ENCODE data around the gene AUTS2. TPM values are rescaled to one million over a fixed set of nuclear protein-coding genes. Genes with fewer than 3 reads are reported as not detected.

The AUTS2 gene
- total RNA-seq, 1 experiment from 2014 or later, result 50.0 TPM

- TF ChIP-seq CBFB (CRISPR knock-in tag; IDR thresholded peaks at IDR 0.05; ENCODE audit: low read depth) (no peak), CREM (CRISPR knock-in tag; IDR thresholded peaks at IDR 0.05) (no peak), ZBTB21 (CRISPR knock-in tag; IDR thresholded peaks at IDR 0.05; ENCODE audit: borderline replicate concordance) (no peak), ZNF396 (CRISPR knock-in tag; IDR thresholded peaks at IDR 0.05; ENCODE audit: borderline replicate concordance) (no peak), ZNF425 (CRISPR knock-in tag; conservative IDR thresholded peaks at IDR 0.05) (no peak), GTF2I (CRISPR knock-in tag; conservative IDR thresholded peaks at IDR 0.05) (no peak), SP1 (CRISPR knock-in tag; conservative IDR thresholded peaks at IDR 0.05) (no peak), FOXJ3 (CRISPR knock-in tag; IDR thresholded peaks at IDR 0.05; ENCODE audit: borderline replicate concordance) (no peak), HMGXB4 (CRISPR knock-in tag; IDR thresholded peaks at IDR 0.05) (no peak), FOXP1 (CRISPR knock-in tag; IDR thresholded peaks at IDR 0.05; ENCODE audit: borderline replicate concordance) (no peak)
- TF ChIP-seq, protein P1, sequence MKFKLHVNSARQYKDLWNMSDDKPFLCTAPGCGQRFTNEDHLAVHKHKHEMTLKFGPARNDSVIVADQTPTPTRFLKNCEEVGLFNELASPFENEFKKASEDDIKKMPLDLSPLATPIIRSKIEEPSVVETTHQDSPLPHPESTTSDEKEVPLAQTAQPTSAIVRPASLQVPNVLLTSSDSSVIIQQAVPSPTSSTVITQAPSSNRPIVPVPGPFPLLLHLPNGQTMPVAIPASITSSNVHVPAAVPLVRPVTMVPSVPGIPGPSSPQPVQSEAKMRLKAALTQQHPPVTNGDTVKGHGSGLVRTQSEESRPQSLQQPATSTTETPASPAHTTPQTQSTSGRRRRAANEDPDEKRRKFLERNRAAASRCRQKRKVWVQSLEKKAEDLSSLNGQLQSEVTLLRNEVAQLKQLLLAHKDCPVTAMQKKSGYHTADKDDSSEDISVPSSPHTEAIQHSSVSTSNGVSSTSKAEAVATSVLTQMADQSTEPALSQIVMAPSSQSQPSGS (CRISPR knock-in tag; IDR thresholded peaks at IDR 0.05; ENCODE audit: borderline replicate concordance, low read depth), result no peak
- TF ChIP-seq, protein P2, sequence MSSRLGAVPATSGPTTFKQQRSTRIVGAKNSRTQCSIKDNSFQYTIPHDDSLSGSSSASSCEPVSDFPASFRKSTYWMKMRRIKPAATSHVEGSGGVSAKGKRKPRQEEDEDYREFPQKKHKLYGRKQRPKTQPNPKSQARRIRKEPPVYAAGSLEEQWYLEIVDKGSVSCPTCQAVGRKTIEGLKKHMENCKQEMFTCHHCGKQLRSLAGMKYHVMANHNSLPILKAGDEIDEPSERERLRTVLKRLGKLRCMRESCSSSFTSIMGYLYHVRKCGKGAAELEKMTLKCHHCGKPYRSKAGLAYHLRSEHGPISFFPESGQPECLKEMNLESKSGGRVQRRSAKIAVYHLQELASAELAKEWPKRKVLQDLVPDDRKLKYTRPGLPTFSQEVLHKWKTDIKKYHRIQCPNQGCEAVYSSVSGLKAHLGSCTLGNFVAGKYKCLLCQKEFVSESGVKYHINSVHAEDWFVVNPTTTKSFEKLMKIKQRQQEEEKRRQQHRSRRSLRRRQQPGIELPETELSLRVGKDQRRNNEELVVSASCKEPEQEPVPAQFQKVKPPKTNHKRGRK (CRISPR knock-in tag; IDR thresholded peaks at IDR 0.05; ENCODE audit: borderline replicate concordance), result no peak
- TF ChIP-seq, protein P3, sequence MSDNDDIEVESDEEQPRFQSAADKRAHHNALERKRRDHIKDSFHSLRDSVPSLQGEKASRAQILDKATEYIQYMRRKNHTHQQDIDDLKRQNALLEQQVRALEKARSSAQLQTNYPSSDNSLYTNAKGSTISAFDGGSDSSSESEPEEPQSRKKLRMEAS (CRISPR knock-in tag; IDR thresholded peaks at IDR 0.05), result no peak
- TF ChIP-seq, protein P4, sequence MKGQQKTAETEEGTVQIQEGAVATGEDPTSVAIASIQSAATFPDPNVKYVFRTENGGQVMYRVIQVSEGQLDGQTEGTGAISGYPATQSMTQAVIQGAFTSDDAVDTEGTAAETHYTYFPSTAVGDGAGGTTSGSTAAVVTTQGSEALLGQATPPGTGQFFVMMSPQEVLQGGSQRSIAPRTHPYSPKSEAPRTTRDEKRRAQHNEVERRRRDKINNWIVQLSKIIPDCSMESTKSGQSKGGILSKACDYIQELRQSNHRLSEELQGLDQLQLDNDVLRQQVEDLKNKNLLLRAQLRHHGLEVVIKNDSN (CRISPR knock-in tag; IDR thresholded peaks at IDR 0.05), result no peak
- ChIA-PET POLR2A (interaction anchor here (0.7 kb wide), 1 partner anchor 79 kb away, joined by 3 read pairs; no protein-coding TSS in a partner anchor), CTCF (interaction anchor here (1.3 to 1.8 kb wide), 2 partner anchors 11 to 69 kb away, joined by 4 to 8 read pairs; no protein-coding TSS in a partner anchor)
- no peak overlapping the region for H3K27ac Mint-ChIP-seq
- DNase-seq (ENCODE audit: low spot score), result no peak
- no peaks in the 10 kb centered on the region for H3K9me3 Mint-ChIP-seq
- H3K4me1 Mint-ChIP-seq, result peaks cover 40% of the 10 kb centered on the region
- ATAC-seq, result no peak
- H3K4me3 Mint-ChIP-seq, result no peak overlapping the region
- peaks cover 5% of the 10 kb centered on the region for H3K36me3 Mint-ChIP-seq
- peaks cover 60% of the 10 kb centered on the region for H3K27me3 Mint-ChIP-seq (ENCODE audit: low read depth)
These were observed 1108.4 kb downstream of the AUTS2 start for GRCh38 chr7:70706698-70707097.

GRCh38 chr7:70707823-70708243, 1109.6 kb downstream of the AUTS2 start:
- POLR2A ChIA-PET, result no interaction called here
- Mint-ChIP-seq H3K27me3 (ENCODE audit: low read depth) (peaks cover 60% of the 10 kb centered on the region), H3K4me3 (no peak overlapping the region), H3K27ac (no peak overlapping the region), H3K4me1 (peaks cover 43% of the 10 kb centered on the region), H3K9me3 (peaks cover under 1% of the 10 kb centered on the region; the same call in 1 of the 2 replicates), H3K36me3 (peaks cover 12% of the 10 kb centered on the region)
- TF ChIP-seq IRF2 (CRISPR knock-in tag; IDR thresholded peaks at IDR 0.05; ENCODE audit: borderline replicate concordance, low read depth), result no peak
- TF ChIP-seq HMGXB4 (CRISPR knock-in tag; IDR thresholded peaks at IDR 0.05), result no peak
- no peak for TF ChIP-seq PRDM15 (CRISPR knock-in tag; IDR thresholded peaks at IDR 0.05)
- CTCF ChIA-PET, result interaction anchor here (1.1 kb wide), 1 partner anchor 68 kb away, joined by 5 read pairs; no protein-coding TSS in a partner anchor
- DNase-seq (ENCODE audit: low spot score), result no peak
- no peak for ATAC-seq
